ENCODE results near the gene PROM1. TPM values are rescaled to one million over a fixed set of nuclear protein-coding genes. Genes with fewer than 3 reads are reported as not detected.

Gene PROM1
- total RNA-seq, 1 experiment from 2014 or later, result not detected

GRCh38 chr4:16065066-16065465 is 18.8 kb downstream of the PROM1 start:
- Histone ChIP-seq H3K36me3 (ENCODE audit: low read depth, low read length) (no peaks in the 10 kb centered on the region), H3K4me3 (ENCODE audit: low read length) (no peak overlapping the region), H3F3A (ENCODE audit: low read length, unreplicated experiment) (no peaks in the 10 kb centered on the region), H3K27me3 (ENCODE audit: low read length) (peaks cover 2% of the 10 kb centered on the region; the same call in 1 of the 2 replicates), H3K27ac (ENCODE audit: low read length) (no peak overlapping the region), H3K9me2 (replicated peaks; ENCODE audit: low read length) (no peaks in the 10 kb centered on the region), H3K79me2 (ENCODE audit: low read length) (no peaks in the 10 kb centered on the region), H3K9me3 (ENCODE audit: low read length) (no peaks in the 10 kb centered on the region), H3K4me2 (ENCODE audit: low read length) (no peak overlapping the region), H2AFZ (ENCODE audit: low read length) (no peak overlapping the region), H3K9ac (ENCODE audit: low read length) (no peak overlapping the region), H4K20me1 (ENCODE audit: low read length) (no peaks in the 10 kb centered on the region), H3K4me1 (ENCODE audit: insufficient read depth, low read length) (no peaks in the 10 kb centered on the region)
- intact Hi-C loops (cut with micrococcal nuclease), result no loop called here
- DNase-seq (no peak), ATAC-seq (no peak)
- TF ChIP-seq CTCF (conservative IDR thresholded peaks at IDR 0.05; ENCODE audit: low read depth, low read length) (no peak), EZH2 (IDR thresholded peaks at IDR 0.05; ENCODE audit: low read length, unreplicated experiment) (no peak), EZH2phosphoT487 (IDR thresholded peaks at IDR 0.05; ENCODE audit: borderline replicate concordance, low read length) (no peak)
- ChIA-PET CTCF (no interaction called here), POLR2A (ENCODE audit: unreplicated experiment) (no interaction called here)
- no TSS peak for BruUV-seq (replicated peaks)

GRCh38 chr4:16062601-16063000 is 21.2 kb downstream of the PROM1 start:
- Histone ChIP-seq H3K4me3 (ENCODE audit: low read length) (no peak overlapping the region), H3K36me3 (ENCODE audit: low read depth, low read length) (no peaks in the 10 kb centered on the region), H4K20me1 (ENCODE audit: low read length) (no peaks in the 10 kb centered on the region), H3K4me1 (ENCODE audit: insufficient read depth, low read length) (no peaks in the 10 kb centered on the region), H2AFZ (ENCODE audit: low read length) (no peak overlapping the region), H3F3A (ENCODE audit: low read length, unreplicated experiment) (no peaks in the 10 kb centered on the region), H3K79me2 (ENCODE audit: low read length) (no peaks in the 10 kb centered on the region), H3K4me2 (ENCODE audit: low read length) (no peak overlapping the region), H3K9ac (ENCODE audit: low read length) (no peak overlapping the region), H3K27ac (ENCODE audit: low read length) (no peak overlapping the region), H3K9me3 (ENCODE audit: low read length) (no peaks in the 10 kb centered on the region), H3K9me2 (replicated peaks; ENCODE audit: low read length) (no peaks in the 10 kb centered on the region), H3K27me3 (ENCODE audit: low read length) (peaks cover 2% of the 10 kb centered on the region; the same call in 1 of the 2 replicates)
- intact Hi-C loops (cut with micrococcal nuclease), result no loop called here
- TF ChIP-seq EZH2phosphoT487 (IDR thresholded peaks at IDR 0.05; ENCODE audit: borderline replicate concordance, low read length) (no peak), EZH2 (IDR thresholded peaks at IDR 0.05; ENCODE audit: low read length, unreplicated experiment) (no peak), CTCF (conservative IDR thresholded peaks at IDR 0.05; ENCODE audit: low read depth, low read length) (no peak)
- no peak for DNase-seq
- no peak for ATAC-seq
- BruUV-seq (replicated peaks), result no TSS peak
- POLR2A ChIA-PET (ENCODE audit: unreplicated experiment), result no interaction called here
- CTCF ChIA-PET, result no interaction called here

GRCh38 chr4:16056681-16057385 is 27.0 kb downstream of the PROM1 start:
- BruUV-seq (replicated peaks), result no TSS peak

More at GRCh38 chr4:16056681-16057385, 27.0 kb downstream of the PROM1 start:
- ATAC-seq, result no peak
- no peaks in the 10 kb centered on the region for H3K9me3 ChIP-seq (ENCODE audit: low read length)
- H4K20me1 ChIP-seq (ENCODE audit: low read length), result no peaks in the 10 kb centered on the region
- no peak overlapping the region for H3K4me3 ChIP-seq (ENCODE audit: low read length)
- no peak overlapping the region for H3K27ac ChIP-seq (ENCODE audit: low read length)
- no peak overlapping the region for H3K9ac ChIP-seq (ENCODE audit: low read length)
- H3K4me2 ChIP-seq (ENCODE audit: low read length), result no peak overlapping the region
- ChIA-PET CTCF (no interaction called here), POLR2A (ENCODE audit: unreplicated experiment) (no interaction called here)
- peaks cover 7% of the 10 kb centered on the region for H3K27me3 ChIP-seq (ENCODE audit: low read length)
- peak; percentile 5 for DNase-seq
- no peaks in the 10 kb centered on the region for H3K4me1 ChIP-seq (ENCODE audit: insufficient read depth, low read length)
- no peaks in the 10 kb centered on the region for H3K79me2 ChIP-seq (ENCODE audit: low read length)
- intact Hi-C loops (cut with micrococcal nuclease), result no loop called here
- no peaks in the 10 kb centered on the region for H3K36me3 ChIP-seq (ENCODE audit: low read depth, low read length)
- H2AFZ ChIP-seq (ENCODE audit: low read length), result no peak overlapping the region
- H3F3A ChIP-seq (ENCODE audit: low read length, unreplicated experiment), result no peaks in the 10 kb centered on the region
- TF ChIP-seq CTCF (conservative IDR thresholded peaks at IDR 0.05; ENCODE audit: low read depth, low read length) (no peak), EZH2phosphoT487 (IDR thresholded peaks at IDR 0.05; ENCODE audit: borderline replicate concordance, low read length) (no peak), EZH2 (IDR thresholded peaks at IDR 0.05; ENCODE audit: low read length, unreplicated experiment) (no peak)
- no peaks in the 10 kb centered on the region for H3K9me2 ChIP-seq (replicated peaks; ENCODE audit: low read length)
